Sigmoid colon (tissue), 3 donors: ENCODE results near the gene AHNAK.

ENCODE experiments used
- CTCF ChIP-seq, 4 experiments: fragments of 450-650 bp in 3 of 4; fragments of 200-600 bp in 1 of 4; IDR thresholded peaks; one replicate each; pipeline ENCODE4 v1.5.1; 2016 to 2019; ENCODE audit warnings: antibody characterized with exemption in 4 of 4, mild to moderate bottlenecking in 3 of 4, moderate library complexity in 2 of 4
- POLR2A ChIP-seq, 2 donors: fragments of 450-650 bp; IDR thresholded peaks; one replicate each; pipeline ENCODE4 v1.6.1; 2016; ENCODE audit warnings: antibody characterized with exemption in 2 of 2, mild to moderate bottlenecking in 2 of 2, moderate library complexity in 2 of 2

DNA sequence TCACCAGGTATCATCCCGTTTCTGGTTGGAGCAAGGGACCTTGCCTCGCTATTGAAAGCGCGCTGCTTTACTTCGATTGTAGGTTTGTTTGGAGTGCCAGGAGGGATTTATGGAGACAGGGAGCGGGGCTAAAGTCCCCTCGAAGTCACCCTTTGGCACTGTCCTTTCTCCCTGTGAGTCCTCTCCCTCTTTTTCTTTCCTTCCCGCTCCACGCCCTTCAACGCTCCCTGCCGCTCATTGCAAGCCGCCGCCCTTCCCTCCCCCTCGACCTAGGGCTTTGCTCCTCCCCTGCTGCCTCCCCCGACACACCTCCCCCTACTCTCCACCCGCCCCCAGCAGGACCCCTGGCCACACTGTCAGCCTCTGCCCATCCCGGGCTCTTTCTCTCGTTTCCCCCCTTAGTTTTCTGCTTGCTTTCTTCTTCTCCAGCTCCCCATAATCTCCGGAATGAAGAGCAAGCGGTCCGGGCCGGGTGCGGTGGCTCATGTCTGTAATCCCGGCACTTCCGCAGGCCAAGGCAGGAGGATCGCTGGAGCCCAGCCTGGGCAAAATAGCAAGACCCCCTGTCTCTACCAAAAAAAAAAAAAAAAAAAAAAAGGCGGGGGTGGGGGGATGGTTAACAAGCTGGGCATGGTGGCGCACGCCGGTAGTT lies 41.0 kb downstream of the AHNAK start:
- TF ChIP-seq POLR2A (IDR thresholded peaks at IDR 0.05) (no peak), CTCF (IDR thresholded peaks at IDR 0.05) (no peak)
